Measurements from ENCODE around the gene GTF2H1.

The GTF2H1 gene

GRCh38 chr11:18308242-18308641 lies 14.1 kb upstream of the GTF2H1 start:
- no peak overlapping the region for H3K27ac Mint-ChIP-seq
- no peaks in the 10 kb centered on the region for H3K4me1 Mint-ChIP-seq
- DNase-seq = no peak
- no peak overlapping the region for H3K4me3 Mint-ChIP-seq
- H3K27me3 Mint-ChIP-seq (ENCODE audit: low read depth, poor library complexity) = no peaks in the 10 kb centered on the region
- peaks cover 40% of the 10 kb centered on the region for H3K36me3 Mint-ChIP-seq (ENCODE audit: low read depth)
- TF ChIP-seq, protein P1, sequence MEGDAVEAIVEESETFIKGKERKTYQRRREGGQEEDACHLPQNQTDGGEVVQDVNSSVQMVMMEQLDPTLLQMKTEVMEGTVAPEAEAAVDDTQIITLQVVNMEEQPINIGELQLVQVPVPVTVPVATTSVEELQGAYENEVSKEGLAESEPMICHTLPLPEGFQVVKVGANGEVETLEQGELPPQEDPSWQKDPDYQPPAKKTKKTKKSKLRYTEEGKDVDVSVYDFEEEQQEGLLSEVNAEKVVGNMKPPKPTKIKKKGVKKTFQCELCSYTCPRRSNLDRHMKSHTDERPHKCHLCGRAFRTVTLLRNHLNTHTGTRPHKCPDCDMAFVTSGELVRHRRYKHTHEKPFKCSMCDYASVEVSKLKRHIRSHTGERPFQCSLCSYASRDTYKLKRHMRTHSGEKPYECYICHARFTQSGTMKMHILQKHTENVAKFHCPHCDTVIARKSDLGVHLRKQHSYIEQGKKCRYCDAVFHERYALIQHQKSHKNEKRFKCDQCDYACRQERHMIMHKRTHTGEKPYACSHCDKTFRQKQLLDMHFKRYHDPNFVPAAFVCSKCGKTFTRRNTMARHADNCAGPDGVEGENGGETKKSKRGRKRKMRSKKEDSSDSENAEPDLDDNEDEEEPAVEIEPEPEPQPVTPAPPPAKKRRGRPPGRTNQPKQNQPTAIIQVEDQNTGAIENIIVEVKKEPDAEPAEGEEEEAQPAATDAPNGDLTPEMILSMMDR (IDR thresholded peaks at IDR 0.05) = no peak
- H3K9me3 Mint-ChIP-seq = no peaks in the 10 kb centered on the region

DNA sequence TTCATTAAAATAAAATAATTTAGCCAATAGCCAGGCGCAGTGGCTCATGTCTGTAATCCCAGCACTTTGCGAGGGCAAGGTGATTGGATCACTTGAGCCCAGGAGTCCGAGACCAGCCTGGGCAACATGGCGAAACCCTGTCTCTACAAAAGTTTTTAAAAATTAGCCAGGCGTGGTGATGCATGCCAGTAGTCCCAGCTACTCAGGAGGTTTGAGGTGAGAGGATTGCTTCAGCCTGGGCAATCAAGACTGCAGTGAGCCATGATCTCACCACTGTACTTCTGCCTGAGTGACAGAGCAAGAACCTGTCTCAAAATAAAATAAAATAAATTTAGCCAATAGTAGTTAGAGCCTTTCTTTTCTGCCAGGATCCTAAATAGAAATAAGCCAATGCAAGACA lies 12.7 kb upstream of the GTF2H1 start:
- peaks cover 40% of the 10 kb centered on the region for H3K36me3 Mint-ChIP-seq (ENCODE audit: low read depth)
- H3K4me1 Mint-ChIP-seq = no peaks in the 10 kb centered on the region
- TF ChIP-seq, protein P1 (IDR thresholded peaks at IDR 0.05) = no peak
- no peak overlapping the region for H3K4me3 Mint-ChIP-seq
- H3K27me3 Mint-ChIP-seq (ENCODE audit: low read depth, poor library complexity) = no peaks in the 10 kb centered on the region
- no peak overlapping the region for H3K27ac Mint-ChIP-seq
- H3K9me3 Mint-ChIP-seq = no peaks in the 10 kb centered on the region
- no peak for DNase-seq

DNA sequence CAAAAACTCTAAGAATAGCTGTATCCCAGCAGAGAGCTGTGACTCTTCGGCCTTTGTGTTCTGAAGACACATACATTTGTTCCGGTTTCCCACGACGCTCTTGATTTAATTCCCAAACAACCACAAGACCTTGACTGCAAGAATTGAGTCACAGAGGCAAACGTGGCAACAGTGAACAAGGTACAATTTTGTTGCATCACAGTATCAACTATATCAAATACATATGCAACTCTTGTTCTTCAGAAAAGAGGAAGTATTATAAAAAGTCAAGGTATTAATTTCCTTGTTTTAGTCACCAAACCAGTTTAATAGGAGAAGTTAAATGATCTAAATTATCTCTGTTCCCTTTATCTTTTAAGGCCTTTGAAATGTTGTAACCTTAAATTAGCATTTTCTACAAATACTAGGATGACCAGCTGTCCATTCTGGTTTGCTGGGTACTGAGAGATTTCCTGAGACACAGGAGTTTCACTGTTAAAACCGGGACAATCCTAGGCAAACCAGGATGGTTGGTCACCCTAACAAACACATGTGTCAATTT lies 11.5 kb upstream of the GTF2H1 start:
- no peaks in the 10 kb centered on the region for H3K4me1 Mint-ChIP-seq
- no peak overlapping the region for H3K4me3 Mint-ChIP-seq
- H3K9me3 Mint-ChIP-seq = no peaks in the 10 kb centered on the region
- no peak overlapping the region for H3K27ac Mint-ChIP-seq
- TF ChIP-seq, protein P1 (IDR thresholded peaks at IDR 0.05) = no peak
- peaks cover 31% of the 10 kb centered on the region for H3K36me3 Mint-ChIP-seq (ENCODE audit: low read depth)
- no peaks in the 10 kb centered on the region for H3K27me3 Mint-ChIP-seq (ENCODE audit: low read depth, poor library complexity)
- no peak for DNase-seq

GRCh38 chr11:18312012-18312411 lies 10.4 kb upstream of the GTF2H1 start:
- peaks cover 23% of the 10 kb centered on the region for H3K36me3 Mint-ChIP-seq (ENCODE audit: low read depth)
- H3K4me1 Mint-ChIP-seq = no peaks in the 10 kb centered on the region
- H3K27me3 Mint-ChIP-seq (ENCODE audit: low read depth, poor library complexity) = no peaks in the 10 kb centered on the region
- no peak overlapping the region for H3K4me3 Mint-ChIP-seq
- DNase-seq = no peak
- no peak overlapping the region for H3K27ac Mint-ChIP-seq
- no peaks in the 10 kb centered on the region for H3K9me3 Mint-ChIP-seq
- TF ChIP-seq, protein P1 (IDR thresholded peaks at IDR 0.05) = no peak

GRCh38 chr11:18312663-18313420 lies 9.5 kb upstream of the GTF2H1 start:
- peaks cover 28% of the 10 kb centered on the region for H3K36me3 Mint-ChIP-seq (ENCODE audit: low read depth)
- no peak overlapping the region for H3K4me3 Mint-ChIP-seq
- no peak overlapping the region for H3K27ac Mint-ChIP-seq
- no peaks in the 10 kb centered on the region for H3K4me1 Mint-ChIP-seq
- TF ChIP-seq, protein P1 (IDR thresholded peaks at IDR 0.05) = no peak
- no peaks in the 10 kb centered on the region for H3K27me3 Mint-ChIP-seq (ENCODE audit: low read depth, poor library complexity)
- H3K9me3 Mint-ChIP-seq = no peaks in the 10 kb centered on the region
- DNase-seq = no peak

All from nephron progenitor cell (in vitro differentiated cells).